DOHH2 (cell line): ENCODE results near the gene PCGF3.
"Not testable (repeated sequence)": the region's sequence is repeated elsewhere in the genome, so short reads cannot be mapped to it uniquely, and the experiment has no call there.

ENCODE experiments used
- H3F3A ChIP-seq: fragments of 200-600 bp; sonication (generic), shearing (Covaris generic); 2 replicates; pipeline ENCODE4 v1.6.0; 2016; ENCODE audit warnings: antibody characterized with exemption, mild to moderate bottlenecking; ENCODE audit not compliant: control insufficient read depth, insufficient read depth
- H3K27ac ChIP-seq: fragments of 200-600 bp; sonication (generic); 2 replicates; pipeline ENCODE4 v1.5.1; 2014; ENCODE audit warnings: low read depth, mild to moderate bottlenecking, low read length, moderate library complexity
- H3K27me3 ChIP-seq: fragments of 200-600 bp; sonication (generic); 2 replicates; pipeline ENCODE4 v1.6.1; 2014; ENCODE audit warnings: mild to moderate bottlenecking, low read length, mixed read lengths; ENCODE audit not compliant: control insufficient read depth
- H3K36me3 ChIP-seq: fragments of 200-600 bp; sonication (generic); 2 replicates; pipeline ENCODE4 v1.6.1; 2014; ENCODE audit warnings: mild to moderate bottlenecking, low read length, moderate library complexity, mixed read lengths; ENCODE audit not compliant: control insufficient read depth
- H3K4me1 ChIP-seq: fragments of 200-600 bp; sonication (generic); 2 replicates; pipeline ENCODE4 v1.6.1; 2014; ENCODE audit warnings: mild to moderate bottlenecking, low read length, mixed read lengths; ENCODE audit not compliant: control insufficient read depth
- H3K4me2 ChIP-seq: fragments of 200-600 bp; sonication (generic); 2 replicates; pipeline ENCODE4 v1.6.0; 2014; ENCODE audit warnings: mild to moderate bottlenecking, low read length, moderate library complexity
- H3K4me3 ChIP-seq: fragments of 200-600 bp; sonication (generic); 2 replicates; pipeline ENCODE4 v1.5.1; 2014; ENCODE audit warnings: mild to moderate bottlenecking, low read length, mixed read lengths
- H3K79me2 ChIP-seq: fragments of 200-600 bp; sonication (generic); 2 replicates; pipeline ENCODE4 v1.6.1; 2014; ENCODE audit warnings: mild to moderate bottlenecking, low read length, mixed read lengths; ENCODE audit not compliant: control insufficient read depth
- H3K9me2 ChIP-seq: fragments of 200-600 bp; sonication (generic); replicated peaks from 2 replicates; pipeline ENCODE4 v1.6.1; 2014; ENCODE audit warnings: mild to moderate bottlenecking, low read length, mixed read lengths; ENCODE audit not compliant: control insufficient read depth
- H3K9me3 ChIP-seq: fragments of 200-600 bp; sonication (generic); 2 replicates; pipeline ENCODE4 v1.6.1; 2014; ENCODE audit warnings: antibody characterized with exemption, low read length, mixed read lengths; ENCODE audit not compliant: control insufficient read depth, insufficient read depth
- H4K20me1 ChIP-seq: fragments of 200-600 bp; sonication (generic); 2 replicates; pipeline ENCODE4 v1.6.0; 2014; ENCODE audit warnings: low read depth, mild to moderate bottlenecking, antibody characterized with exemption, low read length, moderate library complexity; ENCODE audit not compliant: control insufficient read depth, insufficient read depth
- EZH2phosphoT487 ChIP-seq: fragments of 200-600 bp; sonication (generic); IDR thresholded peaks from 2 replicates; pipeline ENCODE4 v1.6.1; 2017; ENCODE audit warnings: borderline replicate concordance, mild to moderate bottlenecking, antibody characterized with exemption, low read length, moderate library complexity, mixed read lengths
- TF ChIP-seq, protein P1 (sequence below): fragments of 200-600 bp; sonication (generic); IDR thresholded peaks from one replicate; pipeline ENCODE4 v1.5.1; 2014; ENCODE audit warnings: antibody characterized with exemption, mild to moderate bottlenecking, low read depth, low read length; ENCODE audit not compliant: poor library complexity, severe bottlenecking

PCGF3 gene

DNA sequence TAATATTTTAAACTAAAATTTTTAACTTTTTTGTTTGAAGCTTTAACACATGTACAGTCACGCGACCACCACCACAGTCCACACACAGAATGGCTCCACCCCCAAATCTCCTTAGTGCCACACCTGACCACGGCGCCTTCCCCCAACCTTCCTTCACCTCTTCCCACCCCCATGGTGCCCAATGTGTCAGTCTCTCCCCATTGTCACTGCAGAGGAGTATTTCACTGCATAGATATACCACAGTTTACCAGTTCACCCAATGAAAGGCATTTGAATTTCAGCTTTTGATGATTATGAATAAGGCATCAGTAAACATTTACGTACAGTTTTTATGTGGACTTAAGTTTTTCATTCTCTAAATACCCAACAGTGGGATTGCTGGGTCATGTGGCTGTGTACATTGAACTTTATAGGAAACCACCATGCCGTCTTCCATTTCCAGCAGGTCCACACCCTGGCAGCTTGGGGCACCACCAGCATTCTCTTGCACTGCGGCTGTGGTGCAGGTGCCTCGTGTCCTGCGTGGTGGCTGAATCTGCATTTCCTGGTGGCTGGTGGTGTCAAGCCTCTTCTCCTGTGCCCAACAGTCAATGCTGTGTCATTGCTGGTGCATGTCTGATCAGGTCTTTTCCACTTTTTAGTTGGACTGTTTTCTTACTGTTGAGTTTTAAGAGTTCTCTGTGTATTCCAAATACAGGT lies 71.3 kb downstream of the PCGF3 start:
- H3K4me2 ChIP-seq: no peak overlapping the region
- peaks cover 92% of the 10 kb centered on the region for H3K36me3 ChIP-seq
- no peak for TF ChIP-seq EZH2phosphoT487
- TF ChIP-seq, protein P1, sequence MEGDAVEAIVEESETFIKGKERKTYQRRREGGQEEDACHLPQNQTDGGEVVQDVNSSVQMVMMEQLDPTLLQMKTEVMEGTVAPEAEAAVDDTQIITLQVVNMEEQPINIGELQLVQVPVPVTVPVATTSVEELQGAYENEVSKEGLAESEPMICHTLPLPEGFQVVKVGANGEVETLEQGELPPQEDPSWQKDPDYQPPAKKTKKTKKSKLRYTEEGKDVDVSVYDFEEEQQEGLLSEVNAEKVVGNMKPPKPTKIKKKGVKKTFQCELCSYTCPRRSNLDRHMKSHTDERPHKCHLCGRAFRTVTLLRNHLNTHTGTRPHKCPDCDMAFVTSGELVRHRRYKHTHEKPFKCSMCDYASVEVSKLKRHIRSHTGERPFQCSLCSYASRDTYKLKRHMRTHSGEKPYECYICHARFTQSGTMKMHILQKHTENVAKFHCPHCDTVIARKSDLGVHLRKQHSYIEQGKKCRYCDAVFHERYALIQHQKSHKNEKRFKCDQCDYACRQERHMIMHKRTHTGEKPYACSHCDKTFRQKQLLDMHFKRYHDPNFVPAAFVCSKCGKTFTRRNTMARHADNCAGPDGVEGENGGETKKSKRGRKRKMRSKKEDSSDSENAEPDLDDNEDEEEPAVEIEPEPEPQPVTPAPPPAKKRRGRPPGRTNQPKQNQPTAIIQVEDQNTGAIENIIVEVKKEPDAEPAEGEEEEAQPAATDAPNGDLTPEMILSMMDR: no peak
- no peaks in the 10 kb centered on the region for H3K27me3 ChIP-seq
- H3F3A ChIP-seq: 0 out of 2 replicates have a peak, but pooled peaks cover 5% of the 10 kb centered on the region
- no peaks in the 10 kb centered on the region for H3K9me3 ChIP-seq
- H3K79me2 ChIP-seq: peaks cover 97% of the 10 kb centered on the region
- H3K4me3 ChIP-seq: no peak overlapping the region
- H4K20me1 ChIP-seq: peaks cover 8% of the 10 kb centered on the region; the same call in 1 of the 2 replicates
- H3K4me1 ChIP-seq: peaks cover 11% of the 10 kb centered on the region
- no peak overlapping the region for H3K27ac ChIP-seq
- no peaks in the 10 kb centered on the region for H3K9me2 ChIP-seq

DNA sequence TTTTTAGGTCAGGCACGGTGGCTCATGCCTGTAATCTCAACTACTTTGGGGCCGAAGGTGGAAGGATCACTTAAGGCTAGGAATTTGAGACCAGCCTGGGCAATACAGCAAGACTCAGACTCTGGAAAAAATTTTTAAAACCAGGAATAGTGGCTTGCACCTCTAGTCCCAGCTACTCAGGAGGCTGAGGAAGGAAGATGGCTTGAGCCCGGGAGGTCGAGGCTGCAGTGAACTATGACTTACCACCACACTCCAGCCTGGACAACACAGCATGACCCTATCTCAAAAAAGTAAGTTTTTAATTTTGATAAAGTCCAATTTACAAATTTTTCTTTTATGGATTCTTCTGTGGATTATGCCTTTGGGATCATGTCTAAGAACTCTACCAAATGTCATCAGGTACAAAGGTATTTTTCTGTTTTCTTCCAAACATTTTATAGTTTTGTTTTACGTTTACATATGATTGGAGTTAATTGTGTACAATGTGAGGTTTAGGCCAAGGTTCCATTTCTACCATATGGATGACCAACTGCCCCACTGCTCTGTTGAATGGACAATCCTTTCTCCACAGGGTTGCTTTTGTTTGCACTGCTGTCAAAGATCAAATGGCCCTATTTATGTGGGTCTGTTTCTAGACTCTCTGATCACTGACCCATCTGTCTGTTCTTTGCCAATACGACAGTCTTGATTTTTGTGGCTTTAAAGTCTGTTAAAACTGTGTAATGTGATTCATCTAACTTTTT lies 72.1 kb downstream of the PCGF3 start:
- Histone ChIP-seq H3K36me3 (peaks cover 87% of the 10 kb centered on the region), H3K4me2 (no peak overlapping the region), H3K4me3 (no peak overlapping the region), H3K9me2 (no peaks in the 10 kb centered on the region), H3F3A (0 out of 2 replicates have a peak, but pooled peaks cover 5% of the 10 kb centered on the region), H3K4me1 (peaks cover 18% of the 10 kb centered on the region), H3K27me3 (no peaks in the 10 kb centered on the region), H3K79me2 (peaks cover 89% of the 10 kb centered on the region), H4K20me1 (peaks cover 8% of the 10 kb centered on the region; the same call in 1 of the 2 replicates), H3K27ac (no peak overlapping the region), H3K9me3 (no peaks in the 10 kb centered on the region)
- no peak for TF ChIP-seq EZH2phosphoT487
- TF ChIP-seq, protein P1: no peak

GRCh38 chr4:779555-779954 lies 73.9 kb downstream of the PCGF3 start:
- Histone ChIP-seq H3K79me2 (peaks cover 70% of the 10 kb centered on the region), H3K9me2 (no peaks in the 10 kb centered on the region), H3K27me3 (no peaks in the 10 kb centered on the region), H3F3A (0 out of 2 replicates have a peak, but pooled peaks cover 5% of the 10 kb centered on the region), H3K4me2 (no peak overlapping the region), H3K36me3 (peaks cover 69% of the 10 kb centered on the region), H4K20me1 (0 out of 2 replicates have a peak, but pooled peaks cover 4% of the 10 kb centered on the region), H3K9me3 (no peaks in the 10 kb centered on the region), H3K27ac (no peak overlapping the region), H3K4me3 (no peak overlapping the region), H3K4me1 (peaks cover 36% of the 10 kb centered on the region)
- TF ChIP-seq, protein P1: no peak
- no peak for TF ChIP-seq EZH2phosphoT487

DNA sequence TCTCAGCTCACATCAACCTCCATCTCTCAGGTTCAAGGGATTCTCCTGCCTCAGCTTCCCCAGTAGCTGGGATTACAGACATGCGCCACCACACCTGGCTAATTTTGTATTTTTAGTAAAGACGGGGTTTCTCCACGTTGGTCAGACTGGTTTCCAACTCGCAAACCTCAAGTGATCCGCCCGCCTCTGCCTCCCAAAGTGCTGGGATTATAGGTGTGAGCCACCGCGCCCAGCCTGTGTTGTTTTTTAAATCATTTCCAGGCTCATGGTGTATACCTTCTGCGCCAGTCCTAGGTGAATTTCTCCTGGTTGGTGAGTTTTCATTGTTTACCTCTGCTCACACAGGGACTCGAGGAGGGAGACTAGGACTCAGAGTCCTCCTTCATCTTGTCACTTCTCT lies 74.6 kb downstream of the PCGF3 start:
- not testable (repeated sequence) for H4K20me1 ChIP-seq, H3K27ac ChIP-seq
- H3K79me2 ChIP-seq: peaks cover 63% of the 10 kb centered on the region

More for the DNA sequence above, 74.6 kb downstream of the PCGF3 start:
- Histone ChIP-seq H3K4me3 (peak overlapping the region; percentile 80), H3K4me1 (peaks cover 36% of the 10 kb centered on the region), H3K36me3 (peaks cover 62% of the 10 kb centered on the region), H3K4me2 (peak overlapping the region; percentile 96)
- not testable (repeated sequence) for H3K9me3 ChIP-seq, H3K27me3 ChIP-seq, H3K9me2 ChIP-seq, H3F3A ChIP-seq
